Endothelial cell of umbilical vein (primary cell): Measurements from ENCODE around the gene SEPTIN10. TPM values are rescaled to one million over a fixed set of nuclear protein-coding genes. Genes with fewer than 3 reads are reported as not detected.

ENCODE experiments used
- BruUV-seq: library from RNA; stranded (reverse); fragments of 400-500 nt; replicated peaks from 2 replicates; lab custom pipeline; 2021; lab: Mats Ljungman, UMichigan
- CTCF ChIA-PET: fragments of 300-600, 350-600 bp; sonication (Branson Sonifier 250); formaldehyde crosslinking; loops from one replicate; lab custom pipeline; 2021; ENCODE audit warnings: antibody characterized with exemption, inconsistent platforms; lab: Charles Lee
- POLR2A ChIA-PET: fragments of 300-600, 350-600 bp; sonication (Branson Sonifier 250); formaldehyde crosslinking; loops from one replicate; lab custom pipeline; 2021; ENCODE audit warnings: antibody characterized with exemption, inconsistent platforms; lab: Charles Lee
- DNase-seq: peaks from one replicate; pipeline ENCODE4 v3.0.0-alpha.2; 2011; ENCODE audit warnings: low read depth, low spot score
- FAIRE-seq: peaks from 2 replicates; lab custom pipeline; 2011; peaks lifted over from hg19 to GRCh38; lab: Jason Lieb, UNC
- H2AFZ ChIP-seq: 2 replicates; pipeline ENCODE4 v1.6.0; 2012; ENCODE audit warnings: low read depth, low read length, control low read depth, inconsistent platforms
- H3K27ac ChIP-seq: 2 replicates; pipeline ENCODE4 v1.5.1; 2011; ENCODE audit warnings: low read depth, mild to moderate bottlenecking, control low read depth, low read length, moderate library complexity; ENCODE audit not compliant: insufficient read depth
- H3K27me3 ChIP-seq, 2 experiments: 2 replicates each; pipeline versions ENCODE4 v1.6.0 to v1.6.1; 2011; ENCODE audit warnings: low read length in 2 of 2, mixed read lengths in 1 of 2; ENCODE audit not compliant: control insufficient read depth in 2 of 2, insufficient read depth in 2 of 2
- H3K36me3 ChIP-seq, 2 experiments: 2 replicates in 1 of 2; 3 replicates in 1 of 2; pipeline ENCODE4 v1.5.1; 2011; ENCODE audit warnings: low read length in 2 of 2, mild to moderate bottlenecking in 1 of 2, moderate library complexity in 1 of 2; ENCODE audit not compliant: control insufficient read depth in 2 of 2, insufficient read depth in 2 of 2; ENCODE audit errors: extremely low read depth in 1 of 2
- H3K4me1 ChIP-seq: 3 replicates; pipeline ENCODE4 v1.5.1; 2011; ENCODE audit warnings: mild to moderate bottlenecking, low read length; ENCODE audit not compliant: control insufficient read depth, insufficient read depth; ENCODE audit errors: extremely low read depth
- H3K4me2 ChIP-seq: 2 replicates; pipeline ENCODE4 v1.6.1; 2011; ENCODE audit warnings: low read length, control low read depth, mixed read lengths; ENCODE audit not compliant: insufficient read depth
- H3K4me3 ChIP-seq, 3 experiments: fragments of 200-600 bp in 1 of 3; sonication (generic), shearing (Covaris generic) in 1 of 3; replicated peaks in 1 of 3; 2 replicates each; pipeline ENCODE4 v1.5.1; 2011 to 2016; ENCODE audit warnings: control low read depth in 3 of 3, low read length in 3 of 3, mild to moderate bottlenecking in 2 of 3, inconsistent platforms in 1 of 3, low read depth in 1 of 3, moderate library complexity in 1 of 3; ENCODE audit not compliant: insufficient read depth in 1 of 3
- H3K79me2 ChIP-seq: 2 replicates; pipeline ENCODE4 v1.6.0; 2012; ENCODE audit warnings: low read length, inconsistent platforms; ENCODE audit not compliant: control insufficient read depth, insufficient read depth
- H3K9ac ChIP-seq: replicated peaks from 2 replicates; pipeline ENCODE3; 2011; ENCODE audit warnings: low read length, control low read depth; ENCODE audit not compliant: insufficient read depth; ENCODE audit errors: extremely low read depth
- H3K9me1 ChIP-seq: replicated peaks from 3 replicates; pipeline ENCODE4 v1.6.0; 2011; ENCODE audit warnings: mild to moderate bottlenecking, low read length; ENCODE audit not compliant: control insufficient read depth, insufficient read depth; ENCODE audit errors: extremely low read depth
- H3K9me3 ChIP-seq: replicated peaks from 2 replicates; pipeline ENCODE4 v1.5.1; 2012; ENCODE audit warnings: low read length, inconsistent platforms; ENCODE audit not compliant: control insufficient read depth, insufficient read depth
- H4K20me1 ChIP-seq: replicated peaks from 2 replicates; pipeline ENCODE3; 2011; ENCODE audit warnings: mild to moderate bottlenecking, low read length; ENCODE audit not compliant: control insufficient read depth, insufficient read depth; ENCODE audit errors: extremely low read depth
- EZH2 ChIP-seq: IDR thresholded peaks from 2 replicates; pipeline ENCODE4 v1.6.1; 2012; ENCODE audit warnings: borderline replicate concordance, low read depth, mild to moderate bottlenecking, moderate library complexity, low read length, inconsistent platforms; ENCODE audit not compliant: severe bottlenecking
- FOS ChIP-seq: IDR thresholded peaks from 2 replicates; pipeline ENCODE4 v1.6.1; 2011; ENCODE audit warnings: mild to moderate bottlenecking, low read length, moderate library complexity, borderline replicate concordance; ENCODE audit not compliant: insufficient read depth
- GATA2 ChIP-seq: IDR thresholded peaks from 2 replicates; pipeline ENCODE4 v1.7.0; 2011; ENCODE audit warnings: low read depth, mild to moderate bottlenecking, moderate library complexity, mixed read lengths, low read length; ENCODE audit not compliant: insufficient read length, insufficient read depth
- JUN ChIP-seq: IDR thresholded peaks from 2 replicates; pipeline ENCODE4 v1.6.1; 2011; ENCODE audit warnings: borderline replicate concordance, low read depth; ENCODE audit not compliant: insufficient read length, insufficient read depth
- MYC ChIP-seq: IDR thresholded peaks from one replicate; pipeline ENCODE4 v1.6.1; 2011; ENCODE audit warnings: mild to moderate bottlenecking, low read depth, low read length
- POLR2A ChIP-seq: IDR thresholded peaks from 2 replicates; pipeline ENCODE4 v1.6.1; 2012; ENCODE audit warnings: low read depth, mild to moderate bottlenecking, control low read depth, low read length
- POLR2AphosphoS5 ChIP-seq: IDR thresholded peaks from 2 replicates; pipeline ENCODE4 v1.6.1; 2012; ENCODE audit warnings: low read depth, mild to moderate bottlenecking, control low read depth, low read length, moderate library complexity; ENCODE audit not compliant: insufficient read depth
- dilution Hi-C: fragments of 300-500 bp; cut with MboI; formaldehyde crosslinking; loops from one replicate; pipeline ENCODE4 v1.15.0; 2019; ENCODE audit warnings: low sequenced_read_pairs; ENCODE audit not compliant: extremely low pct_ligation_motif_present
- intact Hi-C: fragments of 100-400 bp; cut with micrococcal nuclease; formaldehyde crosslinking; loops from one replicate; pipeline ENCODE4 v1.10.0; 2022
- polyA plus RNA-seq, 4 experiments: library from polyadenylated mRNA; depleted of rRNA in 3 of 4; stranded (reverse) in 3 of 4; unstranded in 1 of 4; fragments of >200 nt; gene quantifications; 2 replicates each; pipeline versions ENCODE4 v1.2.1 to v1.2.3, GENCODE V29; 2011 to 2012; ENCODE audit warnings: missing spikeins in 1 of 4
- total RNA-seq: library from RNA; stranded (reverse); gene quantifications from 2 replicates; pipeline ENCODE4 v1.2.3, GENCODE V29; 2021
- TF ChIP-seq, protein P1 (sequence below), 2 donors: IDR thresholded peaks; 1 replicate in 1 of 2; 2 replicates in 1 of 2; pipeline ENCODE4 v1.5.1; 2011; ENCODE audit warnings: low read length in 2 of 2, mild to moderate bottlenecking in 2 of 2, moderate library complexity in 2 of 2, control low read depth in 1 of 2, inconsistent platforms in 1 of 2, low read depth in 1 of 2; ENCODE audit not compliant: insufficient read depth in 1 of 2; ENCODE audit errors: extremely low read depth in 1 of 2
- TF ChIP-seq, protein P2 (sequence below): IDR thresholded peaks from 2 replicates; pipeline ENCODE4 v1.6.1; 2011; ENCODE audit not compliant: insufficient read depth, insufficient read length

The SEPTIN10 gene
- total and polyA plus RNA-seq, 2 donors (not counting 3 experiments of a cell fraction or from before 2014, with no cell fraction given): 26.1 to 121 TPM

DNA sequence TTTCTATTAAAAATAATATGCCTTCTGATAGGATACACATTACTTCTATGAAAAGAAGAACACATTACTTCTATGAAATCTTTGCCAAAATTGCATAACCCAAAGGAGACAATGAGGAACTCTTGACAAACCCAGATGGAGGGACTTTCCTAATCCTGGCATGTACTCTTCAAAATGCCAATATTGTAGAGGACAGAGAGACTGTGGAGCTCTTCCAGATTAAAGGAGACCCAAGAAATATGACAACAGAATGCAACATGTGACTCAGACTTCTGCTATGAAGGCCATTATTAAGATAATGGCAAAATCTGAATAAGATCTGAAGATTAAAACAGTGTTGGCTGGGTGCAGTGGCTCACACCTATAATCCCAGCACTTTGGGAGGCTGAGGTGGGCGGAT is 22.6 kb upstream of the SEPTIN10 start:
- intact Hi-C loops (loop anchor here (10.0 kb wide), 1 partner anchor 552 kb away; no protein-coding TSS in a partner anchor), dilution Hi-C loops (no loop called here)
- no peaks in the 10 kb centered on the region for H3K9me3 ChIP-seq
- CTCF ChIA-PET: no interaction called here
- no peaks in the 10 kb centered on the region for H3K36me3 ChIP-seq
- TF ChIP-seq, protein P1, sequence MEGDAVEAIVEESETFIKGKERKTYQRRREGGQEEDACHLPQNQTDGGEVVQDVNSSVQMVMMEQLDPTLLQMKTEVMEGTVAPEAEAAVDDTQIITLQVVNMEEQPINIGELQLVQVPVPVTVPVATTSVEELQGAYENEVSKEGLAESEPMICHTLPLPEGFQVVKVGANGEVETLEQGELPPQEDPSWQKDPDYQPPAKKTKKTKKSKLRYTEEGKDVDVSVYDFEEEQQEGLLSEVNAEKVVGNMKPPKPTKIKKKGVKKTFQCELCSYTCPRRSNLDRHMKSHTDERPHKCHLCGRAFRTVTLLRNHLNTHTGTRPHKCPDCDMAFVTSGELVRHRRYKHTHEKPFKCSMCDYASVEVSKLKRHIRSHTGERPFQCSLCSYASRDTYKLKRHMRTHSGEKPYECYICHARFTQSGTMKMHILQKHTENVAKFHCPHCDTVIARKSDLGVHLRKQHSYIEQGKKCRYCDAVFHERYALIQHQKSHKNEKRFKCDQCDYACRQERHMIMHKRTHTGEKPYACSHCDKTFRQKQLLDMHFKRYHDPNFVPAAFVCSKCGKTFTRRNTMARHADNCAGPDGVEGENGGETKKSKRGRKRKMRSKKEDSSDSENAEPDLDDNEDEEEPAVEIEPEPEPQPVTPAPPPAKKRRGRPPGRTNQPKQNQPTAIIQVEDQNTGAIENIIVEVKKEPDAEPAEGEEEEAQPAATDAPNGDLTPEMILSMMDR (IDR thresholded peaks at IDR 0.05; ENCODE audit: extremely low read depth in 1 of 2, insufficient read depth in 1 of 2, low read depth in 1 of 2, low read length in 2 of 2): no peak
- TF ChIP-seq MYC (no peak), GATA2 (no peak), POLR2AphosphoS5 (no peak), POLR2A (no peak), EZH2 (no peak), FOS (no peak), JUN (no peak)
- TF ChIP-seq, protein P2, sequence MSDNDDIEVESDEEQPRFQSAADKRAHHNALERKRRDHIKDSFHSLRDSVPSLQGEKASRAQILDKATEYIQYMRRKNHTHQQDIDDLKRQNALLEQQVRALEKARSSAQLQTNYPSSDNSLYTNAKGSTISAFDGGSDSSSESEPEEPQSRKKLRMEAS: no peak
- H2AFZ ChIP-seq: no peak overlapping the region
- no peak overlapping the region for H3K9ac ChIP-seq
- FAIRE-seq (no peak), DNase-seq (no peak)
- H3K4me2 ChIP-seq: no peak overlapping the region
- H3K4me3 ChIP-seq: no peak overlapping the region
- H3K27ac ChIP-seq: no peak overlapping the region
- H3K79me2 ChIP-seq: no peaks in the 10 kb centered on the region
- no peaks in the 10 kb centered on the region for H3K9me1 ChIP-seq
- peaks cover 5% of the 10 kb centered on the region in 2 experiments for H3K27me3 ChIP-seq
- H3K4me1 ChIP-seq: no peaks in the 10 kb centered on the region
- POLR2A ChIA-PET: no interaction called here
- no TSS peak for BruUV-seq
- H4K20me1 ChIP-seq: no peaks in the 10 kb centered on the region
